Stimulated activated CD8-positive, alpha-beta memory T cell treated with anti-CD3 and anti-CD28 coated beads, Interleukin-15, amount 100 ng/mL, for 4 hours (primary cell): Measurements from ENCODE around the gene DOCK3.
"Not testable (repeated sequence)": the region's sequence is repeated elsewhere in the genome, so short reads cannot be mapped to it uniquely, and the experiment has no call there.

Experiments
- DNase-seq, 2 donors: peaks; one replicate each; pipeline ENCODE4 v3.0.0-alpha.2; 2020; ENCODE audit warnings: low read depth in 2 of 2

Gene DOCK3

GRCh38 chr3:51358981-51359380 is 684.3 kb downstream of the DOCK3 start:
- DNase-seq: no peak

- no peak for DNase-seq
These were observed 686.1 kb downstream of the DOCK3 start for GRCh38 chr3:51360806-51361205.

- no peak for DNase-seq
These were observed 687.0 kb downstream of the DOCK3 start for GRCh38 chr3:51361746-51362145.

- no peak for DNase-seq
These were observed 687.7 kb downstream of the DOCK3 start for GRCh38 chr3:51362476-51362875.

GRCh38 chr3:51368276-51368675 is 693.5 kb downstream of the DOCK3 start:
- not testable (repeated sequence) for DNase-seq

- DNase-seq: peak in 1 of 2 donors; percentile 24
These were observed 697.3 kb downstream of the DOCK3 start for GRCh38 chr3:51371943-51372557.

GRCh38 chr3:51373658-51374421 is 699.1 kb downstream of the DOCK3 start:
- no peak for DNase-seq

GRCh38 chr3:51374456-51374855 is 699.7 kb downstream of the DOCK3 start:
- no peak for DNase-seq

- no peak for DNase-seq
These were observed 700.4 kb downstream of the DOCK3 start for GRCh38 chr3:51375136-51375535.

GRCh38 chr3:51375571-51375970 is 700.8 kb downstream of the DOCK3 start:
- DNase-seq: no peak

- DNase-seq: no peak
These were observed 703.3 kb downstream of the DOCK3 start for GRCh38 chr3:51378065-51378464.

GRCh38 chr3:51378726-51379125 is 704.0 kb downstream of the DOCK3 start:
- no peak for DNase-seq

- no peak for DNase-seq
These were observed 704.6 kb downstream of the DOCK3 start for GRCh38 chr3:51379301-51379700.

- DNase-seq: no peak
These were observed 705.2 kb downstream of the DOCK3 start for GRCh38 chr3:51379746-51380455.

GRCh38 chr3:51380601-51381332 is 706.0 kb downstream of the DOCK3 start:
- DNase-seq: no peak

- no peak for DNase-seq
These were observed 706.6 kb downstream of the DOCK3 start for GRCh38 chr3:51381333-51381705.

- DNase-seq: no peak
These were observed 707.5 kb downstream of the DOCK3 start for GRCh38 chr3:51382076-51382745.

GRCh38 chr3:51382947-51383578 is 708.3 kb downstream of the DOCK3 start:
- no peak for DNase-seq

- DNase-seq: no peak
These were observed 709.5 kb downstream of the DOCK3 start for GRCh38 chr3:51384055-51384725.

- peak; percentile 95 to 97 for DNase-seq
These were observed 710.2 kb downstream of the DOCK3 start, which contains the start of gene MANF for GRCh38 chr3:51384726-51385473. TSS of gene MANF (plus strand) at chr3:51385291. CDS start at chr3:51385343, 52 bp downstream.
